Fibroblast of lung (primary cell): Measurements from ENCODE around the gene INTS15. TPM values are rescaled to one million over a fixed set of nuclear protein-coding genes. Genes with fewer than 3 reads are reported as not detected.

Source experiments
- DNase-seq, 2 donors: peaks; one replicate each; pipeline versions ENCODE4 v3.0.0 to v3.0.0-alpha.2; 2010; ENCODE audit warnings: low read depth in 2 of 2
- H2AFZ ChIP-seq: 2 replicates; pipeline ENCODE4 v1.5.1; 2012; ENCODE audit warnings: low read length, control low read depth, inconsistent platforms
- H3K27ac ChIP-seq: 2 replicates; pipeline ENCODE4 v1.5.1; 2011; ENCODE audit warnings: low read length, control low read depth; ENCODE audit not compliant: insufficient read depth
- H3K27me3 ChIP-seq: 2 replicates; pipeline ENCODE4 v1.5.1; 2011; ENCODE audit warnings: mild to moderate bottlenecking, low read length; ENCODE audit not compliant: control insufficient read depth, insufficient read depth
- H3K36me3 ChIP-seq: 2 replicates; pipeline ENCODE4 v1.5.1; 2011; ENCODE audit warnings: low read length; ENCODE audit not compliant: control insufficient read depth, insufficient read depth
- H3K4me1 ChIP-seq: 2 replicates; pipeline ENCODE4 v1.5.1; 2011; ENCODE audit warnings: low read length; ENCODE audit not compliant: control insufficient read depth, insufficient read depth; ENCODE audit errors: extremely low read depth
- H3K4me2 ChIP-seq: 2 replicates; pipeline ENCODE4 v1.5.1; 2011; ENCODE audit warnings: low read length, control low read depth; ENCODE audit not compliant: insufficient read depth; ENCODE audit errors: extremely low read depth
- H3K4me3 ChIP-seq, 4 experiments: fragments of 200-600 bp in 1 of 4; sonication (generic) in 1 of 4; replicated peaks in 1 of 4; 2 replicates each; pipeline ENCODE4 v1.5.1; 2011 to 2016; ENCODE audit warnings: low read length in 4 of 4, low read depth in 3 of 4, mild to moderate bottlenecking in 3 of 4, control low read depth in 2 of 4, inconsistent platforms in 1 of 4, mixed read lengths in 1 of 4; ENCODE audit not compliant: insufficient read depth in 1 of 4; ENCODE audit errors: control extremely low read depth in 1 of 4
- H3K79me2 ChIP-seq: 2 replicates; pipeline ENCODE4 v1.5.1; 2012; ENCODE audit warnings: mild to moderate bottlenecking, low read length, inconsistent platforms; ENCODE audit not compliant: control insufficient read depth, insufficient read depth
- H3K9ac ChIP-seq: 2 replicates; pipeline ENCODE4 v1.5.1; 2011; ENCODE audit warnings: mild to moderate bottlenecking, low read length, control low read depth; ENCODE audit not compliant: insufficient read depth
- H3K9me3 ChIP-seq: 2 replicates; pipeline ENCODE4 v1.5.1; 2012; ENCODE audit warnings: low read depth, low read length; ENCODE audit not compliant: control insufficient read depth, insufficient read depth
- H4K20me1 ChIP-seq: 2 replicates; pipeline ENCODE4 v1.5.1; 2011; ENCODE audit warnings: low read length; ENCODE audit not compliant: control insufficient read depth, insufficient read depth; ENCODE audit errors: extremely low read depth
- CTCF ChIP-seq, 2 donors: IDR thresholded peaks in 1 of 2; conservative IDR thresholded peaks in 1 of 2; 1 replicate in 1 of 2; 2 replicates in 1 of 2; pipeline ENCODE4 v1.5.1; 2011 to 2012; ENCODE audit warnings: low read length in 2 of 2, control low read depth in 1 of 2, inconsistent platforms in 1 of 2, low read depth in 1 of 2, mild to moderate bottlenecking in 1 of 2
- EZH2 ChIP-seq: IDR thresholded peaks from 2 replicates; pipeline ENCODE4 v1.5.1; 2012; ENCODE audit warnings: low read length, control low read depth, mild to moderate bottlenecking; ENCODE audit errors: missing control alignments
- polyA plus RNA-seq, 2 donors: library from polyadenylated mRNA; depleted of rRNA in 1 of 2; stranded (reverse) in 1 of 2; unstranded in 1 of 2; fragments of >200 nt; gene quantifications; 2 replicates each; pipeline ENCODE4 v1.2.1, GENCODE V29; 2011 to 2012; ENCODE audit warnings: missing spikeins in 1 of 2
- total RNA-seq: library from RNA; depleted of rRNA; stranded (reverse); fragments of >200 nt; gene quantifications from 2 replicates; pipeline ENCODE4 v1.2.1, GENCODE V29; 2014

INTS15 gene
- total and polyA plus RNA-seq, 2 donors (not counting 1 experiment from before 2014, with no cell fraction given) = 7.1 to 11.7 TPM

GRCh38 chr7:6558837-6559236 is 31.0 kb upstream of the INTS15 start:
- H3K4me1 ChIP-seq = no peaks in the 10 kb centered on the region
- H3K36me3 ChIP-seq = no peaks in the 10 kb centered on the region
- no peaks in the 10 kb centered on the region for H3K27me3 ChIP-seq
- H2AFZ ChIP-seq = no peak overlapping the region
- no peaks in the 10 kb centered on the region for H3K79me2 ChIP-seq
- no peaks in the 10 kb centered on the region for H4K20me1 ChIP-seq
- TF ChIP-seq EZH2 (no peak), CTCF (conservative IDR thresholded peaks at IDR 0.05 in 1 of 2, IDR thresholded peaks at IDR 0.05 in 1 of 2; ENCODE audit: low read depth in 1 of 2, low read length in 2 of 2) (peak; percentile 22 to 53)
- H3K9ac ChIP-seq = no peak overlapping the region
- DNase-seq = peak; percentile 25 to 37
- H3K4me3 ChIP-seq = no peak overlapping the region
- no peak overlapping the region for H3K27ac ChIP-seq
- no peaks in the 10 kb centered on the region for H3K9me3 ChIP-seq
- no peak overlapping the region for H3K4me2 ChIP-seq

DNA sequence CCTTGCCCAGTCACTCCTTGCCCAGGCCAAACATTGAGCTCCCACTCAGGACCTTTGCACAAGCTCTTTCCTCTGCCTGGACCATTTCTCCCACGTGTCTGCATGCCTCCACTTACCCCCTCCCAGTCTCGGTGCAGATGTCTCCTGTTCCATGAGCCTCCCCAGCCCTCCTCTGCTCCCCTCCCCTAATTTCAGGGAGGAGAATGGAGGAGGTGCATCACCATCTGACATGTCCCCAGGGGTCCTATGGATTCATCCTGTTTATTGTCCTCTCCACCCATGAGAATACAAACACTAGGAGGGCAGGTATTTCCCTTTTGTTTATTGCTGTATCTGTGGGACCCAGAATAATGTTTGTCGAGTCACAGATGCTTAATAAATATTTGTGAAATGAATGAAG is 29.9 kb upstream of the INTS15 start:
- no peak overlapping the region for H3K4me3 ChIP-seq

DNA sequence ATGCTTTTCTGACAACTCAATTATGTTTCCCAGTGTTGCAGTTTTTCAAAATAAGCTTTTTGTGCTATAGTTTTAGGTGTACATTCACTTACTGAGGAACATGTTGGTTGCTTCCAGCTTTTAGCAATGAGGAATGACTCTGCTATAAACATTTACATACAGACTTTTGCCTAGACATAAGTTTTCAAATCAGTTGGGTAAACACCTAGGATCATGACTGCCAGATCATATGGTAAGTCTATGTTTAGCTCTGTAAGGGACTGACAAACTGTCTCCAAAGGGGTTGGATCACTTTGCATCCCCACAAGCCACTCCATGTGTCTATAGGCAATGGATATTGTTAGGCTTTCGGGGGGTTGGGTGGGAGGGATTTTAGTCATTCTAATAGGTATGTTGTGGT is 27.7 kb upstream of the INTS15 start:
- Histone ChIP-seq H3K4me2 (no peak overlapping the region), H4K20me1 (no peaks in the 10 kb centered on the region), H3K9me3 (no peaks in the 10 kb centered on the region), H2AFZ (no peak overlapping the region), H3K4me3 (no peak overlapping the region), H3K79me2 (no peaks in the 10 kb centered on the region), H3K4me1 (no peaks in the 10 kb centered on the region), H3K27ac (no peak overlapping the region), H3K9ac (no peak overlapping the region), H3K27me3 (no peaks in the 10 kb centered on the region), H3K36me3 (no peaks in the 10 kb centered on the region)
- TF ChIP-seq EZH2 = no peak
- TF ChIP-seq CTCF (conservative IDR thresholded peaks at IDR 0.05 in 1 of 2, IDR thresholded peaks at IDR 0.05 in 1 of 2; ENCODE audit: low read depth in 1 of 2, low read length in 2 of 2) = no peak
- no peak for DNase-seq

More for the DNA sequence above, 29.9 kb upstream of the INTS15 start:
- Histone ChIP-seq H3K4me1 (no peaks in the 10 kb centered on the region), H2AFZ (no peak overlapping the region), H3K9me3 (no peaks in the 10 kb centered on the region), H3K36me3 (no peaks in the 10 kb centered on the region), H3K27ac (no peak overlapping the region), H4K20me1 (no peaks in the 10 kb centered on the region), H3K27me3 (no peaks in the 10 kb centered on the region), H3K9ac (no peak overlapping the region), H3K79me2 (no peaks in the 10 kb centered on the region), H3K4me2 (no peak overlapping the region)
- no peak for DNase-seq
- TF ChIP-seq EZH2 (no peak), CTCF (conservative IDR thresholded peaks at IDR 0.05 in 1 of 2, IDR thresholded peaks at IDR 0.05 in 1 of 2; ENCODE audit: low read depth in 1 of 2, low read length in 2 of 2) (no peak)
